H9 (cell line): ENCODE measurements around the gene EHBP1L1. TPM values are rescaled to one million over a fixed set of nuclear protein-coding genes. Genes with fewer than 3 reads are reported as not detected.
A peak's percentile ranks its signal among the peaks of the same experiment; 100 is the strongest.

Experiments
- DNase-seq: peaks from one replicate; pipeline ENCODE4 v3.0.0-alpha.2; 2017
- H2AFZ ChIP-seq: one replicate; pipeline ENCODE4 v1.6.1; 2013; ENCODE audit warnings: mild to moderate bottlenecking, low read length, control low read depth, moderate library complexity
- H2AK5ac ChIP-seq: 2 replicates; pipeline ENCODE4 v1.6.1; 2013; ENCODE audit warnings: low read length, control low read depth, mixed read lengths; ENCODE audit not compliant: insufficient read length
- H2BK120ac ChIP-seq: one replicate; pipeline ENCODE4 v1.6.1; 2013; ENCODE audit warnings: low read depth, mild to moderate bottlenecking, low read length, control low read depth, inconsistent platforms; ENCODE audit not compliant: poor library complexity, severe bottlenecking
- H2BK12ac ChIP-seq: 2 replicates; pipeline ENCODE4 v1.6.1; 2013; ENCODE audit warnings: low read length, control low read depth, mixed read lengths, low read depth; ENCODE audit not compliant: insufficient read length
- H2BK15ac ChIP-seq: 2 replicates; pipeline ENCODE4 v1.6.1; 2013; ENCODE audit warnings: low read depth, low read length, control low read depth
- H2BK20ac ChIP-seq: one replicate; pipeline ENCODE4 v1.6.1; 2013; ENCODE audit warnings: low read depth, mild to moderate bottlenecking, low read length, control low read depth, inconsistent platforms; ENCODE audit not compliant: poor library complexity, severe bottlenecking
- H2BK5ac ChIP-seq: 2 replicates; pipeline ENCODE4 v1.6.1; 2013; ENCODE audit warnings: low read length, control low read depth, mixed read lengths; ENCODE audit not compliant: insufficient read length
- H3K14ac ChIP-seq: 2 replicates; pipeline ENCODE4 v1.6.1; 2013; ENCODE audit warnings: low read length, control low read depth; ENCODE audit not compliant: insufficient read depth
- H3K18ac ChIP-seq: 2 replicates; pipeline ENCODE4 v1.6.1; 2013; ENCODE audit warnings: low read depth, mild to moderate bottlenecking, mixed read lengths, low read length, control low read depth; ENCODE audit not compliant: insufficient read length
- H3K23ac ChIP-seq: 2 replicates; pipeline ENCODE4 v1.6.1; 2013; ENCODE audit warnings: low read length, control low read depth, mixed read lengths, low read depth; ENCODE audit not compliant: insufficient read length
- H3K23me2 ChIP-seq: 2 replicates; pipeline ENCODE4 v1.6.1; 2013; ENCODE audit warnings: low read depth, mild to moderate bottlenecking, mixed read lengths, low read length, control low read depth; ENCODE audit not compliant: insufficient read length, poor library complexity, severe bottlenecking
- H3K27ac ChIP-seq: 2 replicates; pipeline ENCODE4 v1.5.1; 2013; ENCODE audit warnings: low read length, control low read depth, mixed read lengths, low read depth; ENCODE audit not compliant: insufficient read length
- H3K27me3 ChIP-seq: 2 replicates; pipeline ENCODE4 v1.6.1; 2013; ENCODE audit warnings: low read length, control low read depth, inconsistent platforms; ENCODE audit not compliant: insufficient read depth
- H3K4ac ChIP-seq: 2 replicates; pipeline ENCODE4 v1.6.1; 2013; ENCODE audit warnings: low read depth, mild to moderate bottlenecking, control low read depth, inconsistent platforms, low read length, moderate library complexity
- H3K4me1 ChIP-seq: 2 replicates; pipeline ENCODE4 v1.6.1; 2013; ENCODE audit warnings: low read length, control low read depth, inconsistent platforms; ENCODE audit not compliant: insufficient read depth
- H3K4me2 ChIP-seq: 2 replicates; pipeline ENCODE4 v1.6.1; 2013; ENCODE audit warnings: low read length, control low read depth, mixed read lengths; ENCODE audit not compliant: insufficient read length, insufficient read depth
- H3K56ac ChIP-seq: 2 replicates; pipeline ENCODE4 v1.6.1; 2013; ENCODE audit warnings: low read depth, mild to moderate bottlenecking, mixed read lengths, low read length, control low read depth; ENCODE audit not compliant: insufficient read length
- H3K79me1 ChIP-seq: 2 replicates; pipeline ENCODE4 v1.6.1; 2013; ENCODE audit warnings: low read depth, mild to moderate bottlenecking, moderate library complexity, low read length, control low read depth, inconsistent platforms; ENCODE audit not compliant: insufficient read depth, poor library complexity, severe bottlenecking
- H3K79me2 ChIP-seq: 2 replicates; pipeline ENCODE4 v1.6.1; 2013; ENCODE audit warnings: low read length, control low read depth, inconsistent platforms; ENCODE audit not compliant: insufficient read depth
- H3K9ac ChIP-seq: 2 replicates; pipeline ENCODE4 v1.6.1; 2013; ENCODE audit warnings: low read length, control low read depth, mixed read lengths; ENCODE audit not compliant: insufficient read length; ENCODE audit errors: extremely low read depth
- H3K9me3 ChIP-seq: one replicate; pipeline ENCODE4 v1.6.1; 2013; ENCODE audit warnings: low read depth, low read length, inconsistent platforms; ENCODE audit not compliant: control insufficient read depth
- H3T11ph ChIP-seq: one replicate; pipeline ENCODE4 v1.6.1; 2013; ENCODE audit warnings: mild to moderate bottlenecking, low read length, control low read depth, inconsistent platforms
- H4K20me1 ChIP-seq: one replicate; pipeline ENCODE4 v1.6.1; 2013; ENCODE audit not compliant: control insufficient read depth, insufficient read length, insufficient read depth
- H4K5ac ChIP-seq: 2 replicates; pipeline ENCODE4 v1.6.1; 2013; ENCODE audit warnings: low read depth, mild to moderate bottlenecking, mixed read lengths, low read length, control low read depth; ENCODE audit not compliant: insufficient read length
- H4K8ac ChIP-seq: replicated peaks from 2 replicates; pipeline ENCODE4 v1.6.1; 2013; ENCODE audit warnings: low read length, control low read depth, mixed read lengths, low read depth; ENCODE audit not compliant: insufficient read length
- H4K91ac ChIP-seq: 2 replicates; pipeline ENCODE4 v1.6.1; 2013; ENCODE audit warnings: low read depth, mild to moderate bottlenecking, moderate library complexity, mixed read lengths, low read length, control low read depth; ENCODE audit not compliant: insufficient read length
- H3K27ac Mint-ChIP-seq, 3 experiments: 2 replicates in 2 of 3; 3 replicates in 1 of 3; pipeline ENCODE4 v1.8.0; 2020 to 2021; ENCODE audit warnings: mixed read lengths in 3 of 3, mild to moderate bottlenecking in 1 of 3, moderate library complexity in 1 of 3
- H3K27me3 Mint-ChIP-seq: 2 replicates; pipeline ENCODE4 v1.8.0; 2021; ENCODE audit warnings: low read depth, mild to moderate bottlenecking, moderate library complexity, mixed read lengths
- H3K36me3 Mint-ChIP-seq, 3 experiments: 2 replicates in 2 of 3; 3 replicates in 1 of 3; pipeline ENCODE4 v1.8.0; 2020 to 2021; ENCODE audit warnings: low read depth in 3 of 3, mixed read lengths in 3 of 3; ENCODE audit not compliant: insufficient read depth in 1 of 3
- H3K4me1 Mint-ChIP-seq, 2 experiments: 2 replicates each; pipeline ENCODE4 v1.8.0; 2020; ENCODE audit warnings: mixed read lengths in 2 of 2
- H3K4me3 Mint-ChIP-seq, 2 experiments: 2 replicates in 1 of 2; 3 replicates in 1 of 2; pipeline ENCODE4 v1.8.0; 2020 to 2021; ENCODE audit warnings: mild to moderate bottlenecking in 2 of 2, mixed read lengths in 2 of 2, moderate library complexity in 1 of 2
- H3K9me3 Mint-ChIP-seq, 2 experiments: 2 replicates in 1 of 2; 3 replicates in 1 of 2; pipeline ENCODE4 v1.8.0; 2020; ENCODE audit warnings: mild to moderate bottlenecking in 2 of 2, mixed read lengths in 2 of 2, moderate library complexity in 1 of 2
- CTCF ChIP-seq: fragments of 200-600 bp; sonication (generic); conservative IDR thresholded peaks from 3 replicates; pipeline ENCODE4 v1.8.0; 2021; ENCODE audit warnings: antibody characterized with exemption, mild to moderate bottlenecking
- WGBS: extraction: QIAGEN DNeasy Blood & Tissue Kit; methylation state at CpG from one replicate; pipeline ENCODE4 v1.1.7; 2013; ENCODE audit warnings: missing lambda C conversion rate, low lambda C conversion rate, mixed read lengths; ENCODE audit not compliant: insufficient read length; ENCODE audit errors: extremely low coverage; 5-methylcytosine and 5-hydroxymethylcytosine counted together
- total RNA-seq: library from RNA; stranded (reverse); gene quantifications from 2 replicates; pipeline ENCODE4 v1.2.1, GENCODE V29; 2021

Gene EHBP1L1
- total RNA-seq, 1 experiment from 2014 or later = 13.8 TPM

- no peak overlapping the region for H2BK12ac ChIP-seq
- peaks cover 28% of the 10 kb centered on the region for H3K27me3 Mint-ChIP-seq
- no peak overlapping the region for H3K14ac ChIP-seq
- H3K18ac ChIP-seq = no peak overlapping the region
- H3K23me2 ChIP-seq = peaks cover 13% of the 10 kb centered on the region
- H3K79me1 ChIP-seq = no peaks in the 10 kb centered on the region
- no peaks in the 10 kb centered on the region for H3K79me2 ChIP-seq
- H3T11ph ChIP-seq = no peak overlapping the region
- no peaks in the 10 kb centered on the region for H3K27me3 ChIP-seq
- no peak overlapping the region for H3K9ac ChIP-seq
- no peak overlapping the region for H3K4ac ChIP-seq
- peaks cover 2 to 9% of the 10 kb centered on the region in 2 experiments; a peak in 3 of 4 replicates for H3K4me1 Mint-ChIP-seq
- no peak overlapping the region for H3K4me3 Mint-ChIP-seq
- no peak overlapping the region for H3K23ac ChIP-seq
- no peak for TF ChIP-seq CTCF
- no peak overlapping the region for H4K91ac ChIP-seq
- H2BK120ac ChIP-seq = no peak overlapping the region
- H3K4me1 ChIP-seq = no peaks in the 10 kb centered on the region
- no peak overlapping the region for H2AK5ac ChIP-seq
- no peak for DNase-seq
- H3K4me2 ChIP-seq = no peak overlapping the region
- peak overlapping the region in 1 of 3 experiments; percentile 85; a peak in 1 of 7 replicates for H3K27ac Mint-ChIP-seq
- H2BK15ac ChIP-seq = no peak overlapping the region
- no peaks in the 10 kb centered on the region for H3K9me3 ChIP-seq
- no peak overlapping the region for H2AFZ ChIP-seq
- no CpG with 5 or more reads among the region's 18 CpGs for WGBS
- H3K36me3 Mint-ChIP-seq = peaks cover 3 to 36% (median 29%) of the 10 kb centered on the region in 3 experiments
- no peak overlapping the region for H2BK20ac ChIP-seq
- H2BK5ac ChIP-seq = no peak overlapping the region
- no peak overlapping the region for H4K5ac ChIP-seq
- H4K8ac ChIP-seq = no peak overlapping the region
- no peak overlapping the region for H3K56ac ChIP-seq
- no peak overlapping the region for H3K27ac ChIP-seq
- peaks cover 2% of the 10 kb centered on the region for H4K20me1 ChIP-seq
- H3K9me3 Mint-ChIP-seq = no peaks in the 10 kb centered on the region; a peak in 1 of 5 replicates
Observed at GRCh38 chr11:65537620-65538231, 38.1 kb upstream of the EHBP1L1 start.
